Measurements from ENCODE around the gene KCNQ1.

DNA sequence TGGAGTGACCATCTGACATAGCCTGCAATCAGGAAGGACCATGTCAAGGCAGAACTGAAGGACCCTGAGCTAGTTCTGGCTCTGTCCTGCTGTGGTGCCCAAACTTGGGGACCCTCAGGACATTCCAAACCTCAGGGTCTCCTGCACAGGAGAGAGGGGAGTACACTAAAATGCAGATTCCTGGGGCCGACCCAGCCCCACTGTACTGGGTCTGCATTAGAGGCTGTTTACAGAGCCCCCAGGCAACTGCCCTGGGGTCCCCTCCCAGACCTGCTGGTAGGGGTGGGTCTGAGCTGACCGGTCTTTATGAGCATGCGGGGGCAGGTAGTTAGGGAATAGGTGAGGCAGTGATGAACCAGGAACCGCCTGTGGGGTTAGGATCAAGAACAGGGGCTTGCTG lies 7.3 kb upstream of the KCNQ1 start:
- TF ChIP-seq SMC3 (conservative IDR thresholded peaks at IDR 0.05; ENCODE audit: poor library complexity) (no peak), MXI1 (conservative IDR thresholded peaks at IDR 0.05; ENCODE audit: poor library complexity, severe bottlenecking) (no peak), POLR2AphosphoS5 (IDR thresholded peaks at IDR 0.05) (no peak), EZH2 (IDR thresholded peaks at IDR 0.05; ENCODE audit: borderline replicate concordance, insufficient read depth, low read length, poor library complexity, severe bottlenecking) (no peak), TAF1 (IDR thresholded peaks at IDR 0.05; ENCODE audit: low read depth) (no peak)
- TF ChIP-seq, protein P1, sequence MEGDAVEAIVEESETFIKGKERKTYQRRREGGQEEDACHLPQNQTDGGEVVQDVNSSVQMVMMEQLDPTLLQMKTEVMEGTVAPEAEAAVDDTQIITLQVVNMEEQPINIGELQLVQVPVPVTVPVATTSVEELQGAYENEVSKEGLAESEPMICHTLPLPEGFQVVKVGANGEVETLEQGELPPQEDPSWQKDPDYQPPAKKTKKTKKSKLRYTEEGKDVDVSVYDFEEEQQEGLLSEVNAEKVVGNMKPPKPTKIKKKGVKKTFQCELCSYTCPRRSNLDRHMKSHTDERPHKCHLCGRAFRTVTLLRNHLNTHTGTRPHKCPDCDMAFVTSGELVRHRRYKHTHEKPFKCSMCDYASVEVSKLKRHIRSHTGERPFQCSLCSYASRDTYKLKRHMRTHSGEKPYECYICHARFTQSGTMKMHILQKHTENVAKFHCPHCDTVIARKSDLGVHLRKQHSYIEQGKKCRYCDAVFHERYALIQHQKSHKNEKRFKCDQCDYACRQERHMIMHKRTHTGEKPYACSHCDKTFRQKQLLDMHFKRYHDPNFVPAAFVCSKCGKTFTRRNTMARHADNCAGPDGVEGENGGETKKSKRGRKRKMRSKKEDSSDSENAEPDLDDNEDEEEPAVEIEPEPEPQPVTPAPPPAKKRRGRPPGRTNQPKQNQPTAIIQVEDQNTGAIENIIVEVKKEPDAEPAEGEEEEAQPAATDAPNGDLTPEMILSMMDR (IDR thresholded peaks at IDR 0.05; ENCODE audit: poor library complexity, severe bottlenecking), result no peak

Measured in neural cell (in vitro differentiated cells).